GM12873 (cell line): ENCODE results near the gene CCDC187.
A peak's percentile ranks its signal among the peaks of the same experiment; 100 is the strongest.

Source experiments
- TF ChIP-seq, protein P1 (sequence below): IDR thresholded peaks from 2 replicates; pipeline ENCODE4 v1.5.1; 2012; ENCODE audit warnings: low read depth, mild to moderate bottlenecking, moderate library complexity, low read length, control low read depth; ENCODE audit not compliant: insufficient read depth; ENCODE audit errors: missing control alignments

Gene CCDC187

DNA sequence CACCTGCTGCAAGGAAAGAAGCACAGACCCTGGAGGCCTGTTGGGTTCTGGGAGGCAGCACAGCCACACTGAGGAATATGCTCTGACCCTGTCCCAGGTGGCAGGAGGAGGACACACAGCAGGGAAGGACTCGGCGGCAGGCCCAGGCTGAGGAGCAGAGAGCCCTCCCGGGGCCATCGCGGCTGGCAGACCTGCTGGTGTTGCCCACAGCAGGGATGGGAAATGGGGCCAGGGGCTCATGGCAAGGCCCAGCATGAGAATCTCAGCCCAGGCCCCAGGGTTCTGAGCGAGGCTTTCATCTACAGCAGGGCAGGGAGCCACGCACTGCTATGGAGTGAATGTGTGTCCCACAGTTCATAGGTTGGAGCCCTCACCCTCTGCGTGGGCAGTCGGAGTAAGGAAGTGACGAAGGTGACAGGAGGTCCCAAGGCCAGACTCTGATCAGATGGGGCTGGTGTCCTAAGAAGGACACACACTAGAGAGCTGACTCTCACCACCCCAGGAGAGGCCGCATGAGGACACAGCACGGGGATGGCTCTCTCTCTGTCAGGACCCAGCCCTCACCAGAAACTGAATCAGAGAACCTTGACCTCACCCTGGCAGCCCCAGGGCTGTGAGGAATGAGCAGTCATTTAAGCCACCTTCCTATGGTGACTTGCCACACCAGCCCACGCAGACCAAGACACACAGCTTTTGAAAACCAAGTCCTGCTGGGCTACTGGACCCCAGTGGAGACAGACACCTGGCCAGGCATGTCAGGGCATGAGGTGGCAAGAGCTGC is 13.2 kb upstream of the CCDC187 start:
- TF ChIP-seq, protein P1, sequence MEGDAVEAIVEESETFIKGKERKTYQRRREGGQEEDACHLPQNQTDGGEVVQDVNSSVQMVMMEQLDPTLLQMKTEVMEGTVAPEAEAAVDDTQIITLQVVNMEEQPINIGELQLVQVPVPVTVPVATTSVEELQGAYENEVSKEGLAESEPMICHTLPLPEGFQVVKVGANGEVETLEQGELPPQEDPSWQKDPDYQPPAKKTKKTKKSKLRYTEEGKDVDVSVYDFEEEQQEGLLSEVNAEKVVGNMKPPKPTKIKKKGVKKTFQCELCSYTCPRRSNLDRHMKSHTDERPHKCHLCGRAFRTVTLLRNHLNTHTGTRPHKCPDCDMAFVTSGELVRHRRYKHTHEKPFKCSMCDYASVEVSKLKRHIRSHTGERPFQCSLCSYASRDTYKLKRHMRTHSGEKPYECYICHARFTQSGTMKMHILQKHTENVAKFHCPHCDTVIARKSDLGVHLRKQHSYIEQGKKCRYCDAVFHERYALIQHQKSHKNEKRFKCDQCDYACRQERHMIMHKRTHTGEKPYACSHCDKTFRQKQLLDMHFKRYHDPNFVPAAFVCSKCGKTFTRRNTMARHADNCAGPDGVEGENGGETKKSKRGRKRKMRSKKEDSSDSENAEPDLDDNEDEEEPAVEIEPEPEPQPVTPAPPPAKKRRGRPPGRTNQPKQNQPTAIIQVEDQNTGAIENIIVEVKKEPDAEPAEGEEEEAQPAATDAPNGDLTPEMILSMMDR, result no peak

GRCh38 chr9:136316271-136316751 is 12.4 kb upstream of the CCDC187 start:
- TF ChIP-seq, protein P1, result no peak

DNA sequence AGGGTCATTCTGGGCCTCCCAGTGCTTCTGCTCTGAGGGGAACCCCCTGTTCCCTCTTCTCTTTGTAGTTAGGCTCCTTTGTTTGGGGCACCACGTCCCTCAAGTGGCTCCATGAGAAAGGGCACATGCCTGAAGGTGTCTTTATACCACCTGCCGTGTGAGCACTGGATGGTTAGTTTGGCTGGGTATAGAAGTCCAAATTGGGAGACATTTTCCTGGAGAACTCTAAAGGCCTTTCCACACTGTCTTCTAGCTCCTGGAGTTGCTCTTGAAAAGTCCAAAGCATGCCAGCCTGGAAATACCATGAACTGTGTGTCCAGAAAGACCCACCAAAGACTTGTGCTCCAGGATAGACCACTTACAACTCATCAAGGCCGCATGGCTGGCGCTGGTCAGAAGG is 11.1 kb upstream of the CCDC187 start:
- TF ChIP-seq, protein P1, result no peak

DNA sequence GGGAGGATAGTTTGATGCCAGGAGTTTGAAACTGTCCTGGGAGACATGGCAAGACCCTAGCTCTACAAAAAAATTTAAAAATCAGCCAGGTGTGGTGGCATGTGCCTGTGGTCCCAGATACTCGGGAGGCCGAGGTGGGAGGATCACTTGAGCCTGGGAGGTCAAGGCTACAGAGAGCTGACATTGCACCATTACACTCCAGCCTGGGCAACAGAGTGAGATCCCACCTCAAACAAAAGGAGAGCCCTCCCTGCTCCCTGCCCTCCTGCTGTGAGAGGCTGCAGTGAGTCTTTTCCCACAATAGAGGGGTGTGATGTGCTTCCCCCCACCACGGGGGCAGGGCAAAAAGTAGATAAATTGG is 10.1 kb upstream of the CCDC187 start:
- TF ChIP-seq, protein P1, result no peak

- TF ChIP-seq, protein P1, result peak; percentile 8
Observed at GRCh38 chr9:136313111-136314055, 9.5 kb upstream of the CCDC187 start.

GRCh38 chr9:136312436-136312835 is 8.5 kb upstream of the CCDC187 start:
- TF ChIP-seq, protein P1, result peak; percentile 67

DNA sequence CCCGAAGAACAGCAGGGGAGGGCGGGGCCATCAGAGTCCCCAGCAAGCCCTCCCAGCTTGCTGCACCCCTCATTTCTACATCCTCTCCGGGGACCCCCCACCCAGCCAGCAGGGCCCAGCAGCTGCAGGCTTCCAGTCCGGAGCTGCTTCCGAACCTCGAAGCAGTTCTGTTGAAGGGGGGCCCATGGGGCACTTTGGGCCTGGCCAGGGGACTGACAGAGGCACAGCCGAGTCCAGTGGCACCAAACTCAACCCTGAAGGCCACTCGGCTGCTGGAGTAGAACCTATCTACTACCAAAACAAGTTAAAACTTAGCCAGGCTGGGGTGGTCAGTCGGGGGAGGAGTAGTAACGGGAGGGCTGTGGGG is 8.1 kb upstream of the CCDC187 start:
- TF ChIP-seq, protein P1, result no peak
